ENCODE data around the gene DGCR8. TPM values are rescaled to one million over a fixed set of nuclear protein-coding genes. Genes with fewer than 3 reads are reported as not detected.

DGCR8 gene
- total RNA-seq, 1 experiment from 2014 or later = 34.7 TPM

- Histone ChIP-seq H3K4me2 (no peak overlapping the region), H2AFZ (no peak overlapping the region), H4K20me1 (ENCODE audit: insufficient read depth) (no peaks in the 10 kb centered on the region), H3K9me3 (ENCODE audit: insufficient read depth, low read depth) (no peaks in the 10 kb centered on the region), H3K27ac (no peak overlapping the region), H3K27me3 (ENCODE audit: insufficient read depth, low read depth) (no peaks in the 10 kb centered on the region), H3K36me3 (ENCODE audit: low read depth) (no peaks in the 10 kb centered on the region), H3F3A (ENCODE audit: insufficient read depth, low read depth) (no peaks in the 10 kb centered on the region), H3K4me1 (replicated peaks; ENCODE audit: insufficient read depth) (no peaks in the 10 kb centered on the region), H3K4me3 (no peak overlapping the region), H3K9me2 (ENCODE audit: insufficient read depth) (no peaks in the 10 kb centered on the region), H3K79me2 (ENCODE audit: low read depth) (no peaks in the 10 kb centered on the region)
- ChIA-PET POLR2A (ENCODE audit: unreplicated experiment) (no interaction called here), CTCF (no interaction called here)
- intact Hi-C loops (cut with micrococcal nuclease; ENCODE audit: unreplicated experiment) = no loop called here
- TF ChIP-seq, protein P1, sequence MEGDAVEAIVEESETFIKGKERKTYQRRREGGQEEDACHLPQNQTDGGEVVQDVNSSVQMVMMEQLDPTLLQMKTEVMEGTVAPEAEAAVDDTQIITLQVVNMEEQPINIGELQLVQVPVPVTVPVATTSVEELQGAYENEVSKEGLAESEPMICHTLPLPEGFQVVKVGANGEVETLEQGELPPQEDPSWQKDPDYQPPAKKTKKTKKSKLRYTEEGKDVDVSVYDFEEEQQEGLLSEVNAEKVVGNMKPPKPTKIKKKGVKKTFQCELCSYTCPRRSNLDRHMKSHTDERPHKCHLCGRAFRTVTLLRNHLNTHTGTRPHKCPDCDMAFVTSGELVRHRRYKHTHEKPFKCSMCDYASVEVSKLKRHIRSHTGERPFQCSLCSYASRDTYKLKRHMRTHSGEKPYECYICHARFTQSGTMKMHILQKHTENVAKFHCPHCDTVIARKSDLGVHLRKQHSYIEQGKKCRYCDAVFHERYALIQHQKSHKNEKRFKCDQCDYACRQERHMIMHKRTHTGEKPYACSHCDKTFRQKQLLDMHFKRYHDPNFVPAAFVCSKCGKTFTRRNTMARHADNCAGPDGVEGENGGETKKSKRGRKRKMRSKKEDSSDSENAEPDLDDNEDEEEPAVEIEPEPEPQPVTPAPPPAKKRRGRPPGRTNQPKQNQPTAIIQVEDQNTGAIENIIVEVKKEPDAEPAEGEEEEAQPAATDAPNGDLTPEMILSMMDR (conservative IDR thresholded peaks at IDR 0.05) = no peak
- TF ChIP-seq EZH2 (IDR thresholded peaks at IDR 0.05; ENCODE audit: low read depth) = no peak
- no TSS peak for BruUV-seq (replicated peaks)
- no peak for DNase-seq
Observed at GRCh38 chr22:20046730-20047129, 33.3 kb upstream of the DGCR8 start.

GRCh38 chr22:20051927-20052308, 28.1 kb upstream of the DGCR8 start:
- no peaks in the 10 kb centered on the region for H3K27me3 ChIP-seq (ENCODE audit: insufficient read depth, low read depth)
- no peak overlapping the region for H2AFZ ChIP-seq
- no peaks in the 10 kb centered on the region for H3K4me1 ChIP-seq (replicated peaks; ENCODE audit: insufficient read depth)
- H3K27ac ChIP-seq = no peak overlapping the region
- intact Hi-C loops (cut with micrococcal nuclease; ENCODE audit: unreplicated experiment) = no loop called here
- TF ChIP-seq EZH2 (IDR thresholded peaks at IDR 0.05; ENCODE audit: low read depth) = no peak
- BruUV-seq (replicated peaks) = no TSS peak
- H3K4me3 ChIP-seq = no peak overlapping the region
- POLR2A ChIA-PET (ENCODE audit: unreplicated experiment) = no interaction called here
- no peaks in the 10 kb centered on the region for H3K9me2 ChIP-seq (ENCODE audit: insufficient read depth)
- H3F3A ChIP-seq (ENCODE audit: insufficient read depth, low read depth) = no peaks in the 10 kb centered on the region
- H3K36me3 ChIP-seq (ENCODE audit: low read depth) = no peaks in the 10 kb centered on the region
- no peak for DNase-seq
- no peaks in the 10 kb centered on the region for H3K9me3 ChIP-seq (ENCODE audit: insufficient read depth, low read depth)
- H4K20me1 ChIP-seq (ENCODE audit: insufficient read depth) = no peaks in the 10 kb centered on the region
- H3K4me2 ChIP-seq = no peak overlapping the region
- CTCF ChIA-PET = no interaction called here
- no peaks in the 10 kb centered on the region for H3K79me2 ChIP-seq (ENCODE audit: low read depth)

GRCh38 chr22:20052309-20053259, 27.5 kb upstream of the DGCR8 start:
- DNase-seq = no peak
- H4K20me1 ChIP-seq (ENCODE audit: insufficient read depth) = no peaks in the 10 kb centered on the region
- H3K27ac ChIP-seq = no peak overlapping the region
- BruUV-seq (replicated peaks) = no TSS peak
- no peaks in the 10 kb centered on the region for H3K9me2 ChIP-seq (ENCODE audit: insufficient read depth)
- no peaks in the 10 kb centered on the region for H3K4me1 ChIP-seq (replicated peaks; ENCODE audit: insufficient read depth)
- intact Hi-C loops (cut with micrococcal nuclease; ENCODE audit: unreplicated experiment) = no loop called here
- no peaks in the 10 kb centered on the region for H3K79me2 ChIP-seq (ENCODE audit: low read depth)
- no peak overlapping the region for H3K4me2 ChIP-seq
- CTCF ChIA-PET = no interaction called here
- H3K27me3 ChIP-seq (ENCODE audit: insufficient read depth, low read depth) = no peaks in the 10 kb centered on the region
- TF ChIP-seq, protein P1 (conservative IDR thresholded peaks at IDR 0.05) = no peak
- TF ChIP-seq EZH2 (IDR thresholded peaks at IDR 0.05; ENCODE audit: low read depth) = no peak
- no peak overlapping the region for H3K4me3 ChIP-seq
- no peaks in the 10 kb centered on the region for H3K9me3 ChIP-seq (ENCODE audit: insufficient read depth, low read depth)
- H3F3A ChIP-seq (ENCODE audit: insufficient read depth, low read depth) = no peaks in the 10 kb centered on the region
- no peaks in the 10 kb centered on the region for H3K36me3 ChIP-seq (ENCODE audit: low read depth)
- no peak overlapping the region for H2AFZ ChIP-seq
- POLR2A ChIA-PET (ENCODE audit: unreplicated experiment) = no interaction called here

Measured in PC-9 (cell line).